Neuronal stem cell (in vitro differentiated cells): ENCODE data around the gene TTC23.

Experiments
- DNase-seq: peaks from one replicate; pipeline ENCODE4 v3.0.0-alpha.2; 2013; ENCODE audit warnings: low spot score
- H2AFZ ChIP-seq: one replicate; pipeline ENCODE4 v1.6.1; 2013; ENCODE audit warnings: mild to moderate bottlenecking, low read length, inconsistent platforms
- H2AK5ac ChIP-seq: 2 replicates; pipeline ENCODE4 v1.6.1; 2013; ENCODE audit warnings: low read depth, mild to moderate bottlenecking, inconsistent platforms, low read length, moderate library complexity, mixed read lengths
- H2BK120ac ChIP-seq: 2 replicates; pipeline ENCODE4 v1.6.1; 2013; ENCODE audit warnings: low read depth, mild to moderate bottlenecking, inconsistent platforms, low read length, moderate library complexity, mixed read lengths
- H2BK12ac ChIP-seq: one replicate; pipeline ENCODE4 v1.6.1; 2013; ENCODE audit warnings: low read length, inconsistent platforms
- H2BK15ac ChIP-seq: 2 replicates; pipeline ENCODE4 v1.6.1; 2013; ENCODE audit warnings: mild to moderate bottlenecking, low read length, inconsistent platforms, mixed read lengths
- H2BK5ac ChIP-seq: one replicate; pipeline ENCODE4 v1.6.1; 2013; ENCODE audit warnings: inconsistent platforms, mild to moderate bottlenecking, low read length, moderate library complexity
- H3K14ac ChIP-seq: one replicate; pipeline ENCODE4 v1.6.1; 2013; ENCODE audit warnings: low read length, inconsistent platforms
- H3K18ac ChIP-seq: 2 replicates; pipeline ENCODE4 v1.6.1; 2013; ENCODE audit warnings: low read length, inconsistent platforms
- H3K23ac ChIP-seq: 2 replicates; pipeline ENCODE4 v1.6.1; 2013; ENCODE audit warnings: low read depth, mild to moderate bottlenecking, mixed read lengths, low read length, inconsistent platforms; ENCODE audit not compliant: poor library complexity
- H3K27ac ChIP-seq: replicated peaks from 3 replicates; pipeline ENCODE4 v1.5.1; 2013; ENCODE audit warnings: low read length, inconsistent platforms
- H3K27me3 ChIP-seq, 3 experiments: 2 replicates each; pipeline ENCODE4 v1.6.1; 2013; ENCODE audit warnings: low read length in 3 of 3, mild to moderate bottlenecking in 2 of 3, inconsistent platforms in 1 of 3, low read depth in 1 of 3, mixed read lengths in 1 of 3, moderate library complexity in 1 of 3; ENCODE audit not compliant: control insufficient read depth in 3 of 3, insufficient read depth in 3 of 3
- H3K36me3 ChIP-seq, 2 donors: replicated peaks in 1 of 2; 2 replicates each; pipeline ENCODE4 v1.6.1; 2013; ENCODE audit warnings: low read length in 2 of 2; ENCODE audit not compliant: control insufficient read depth in 2 of 2, insufficient read depth in 2 of 2
- H3K4ac ChIP-seq: 2 replicates; pipeline ENCODE4 v1.6.1; 2013; ENCODE audit warnings: inconsistent platforms, mild to moderate bottlenecking, low read length, moderate library complexity
- H3K4me1 ChIP-seq, 2 donors: 1 replicate in 1 of 2; 2 replicates in 1 of 2; pipeline ENCODE4 v1.6.1; 2013; ENCODE audit warnings: low read length in 2 of 2, low read depth in 1 of 2; ENCODE audit not compliant: control insufficient read depth in 2 of 2, insufficient read depth in 1 of 2
- H3K4me2 ChIP-seq: one replicate; pipeline ENCODE4 v1.6.1; 2013; ENCODE audit warnings: mild to moderate bottlenecking, low read length, inconsistent platforms; ENCODE audit not compliant: insufficient read depth, poor library complexity, severe bottlenecking
- H3K4me3 ChIP-seq, 2 donors: 2 replicates each; pipeline ENCODE4 v1.5.1; 2013; ENCODE audit warnings: low read length in 2 of 2, mild to moderate bottlenecking in 2 of 2, inconsistent platforms in 1 of 2, moderate library complexity in 1 of 2
- H3K79me1 ChIP-seq: one replicate; pipeline ENCODE4 v1.6.1; 2013; ENCODE audit warnings: low read depth, mild to moderate bottlenecking, inconsistent platforms, low read length, moderate library complexity
- H3K9ac ChIP-seq: one replicate; pipeline ENCODE4 v1.6.1; 2013; ENCODE audit warnings: mild to moderate bottlenecking, low read depth, low read length, inconsistent platforms; ENCODE audit not compliant: poor library complexity
- H3K9me3 ChIP-seq, 2 donors: replicated peaks in 1 of 2; 2 replicates each; pipeline versions ENCODE3 to v1.6.1; 2013; ENCODE audit warnings: low read length in 2 of 2, mild to moderate bottlenecking in 2 of 2, inconsistent platforms in 1 of 2, low read depth in 1 of 2, mixed read lengths in 1 of 2, moderate library complexity in 1 of 2; ENCODE audit not compliant: control insufficient read depth in 2 of 2, insufficient read depth in 1 of 2
- H4K8ac ChIP-seq: one replicate; pipeline ENCODE4 v1.6.1; 2013; ENCODE audit warnings: low read depth, mild to moderate bottlenecking, inconsistent platforms, low read length, moderate library complexity
- H4K91ac ChIP-seq: one replicate; pipeline ENCODE4 v1.6.1; 2013; ENCODE audit warnings: low read length, low read depth, mild to moderate bottlenecking, inconsistent platforms; ENCODE audit not compliant: poor library complexity
- WGBS, 2 donors: extraction: QIAGEN DNeasy Blood & Tissue Kit; methylation state at CpG; one replicate each; pipeline ENCODE4 v1.1.7; 2013; ENCODE audit warnings: missing lambda C conversion rate in 2 of 2, mixed read lengths in 1 of 2; ENCODE audit not compliant: insufficient read length in 2 of 2, insufficient replicate concordance in 1 of 2; ENCODE audit errors: extremely low coverage in 2 of 2; 5-methylcytosine and 5-hydroxymethylcytosine counted together

Gene TTC23

DNA sequence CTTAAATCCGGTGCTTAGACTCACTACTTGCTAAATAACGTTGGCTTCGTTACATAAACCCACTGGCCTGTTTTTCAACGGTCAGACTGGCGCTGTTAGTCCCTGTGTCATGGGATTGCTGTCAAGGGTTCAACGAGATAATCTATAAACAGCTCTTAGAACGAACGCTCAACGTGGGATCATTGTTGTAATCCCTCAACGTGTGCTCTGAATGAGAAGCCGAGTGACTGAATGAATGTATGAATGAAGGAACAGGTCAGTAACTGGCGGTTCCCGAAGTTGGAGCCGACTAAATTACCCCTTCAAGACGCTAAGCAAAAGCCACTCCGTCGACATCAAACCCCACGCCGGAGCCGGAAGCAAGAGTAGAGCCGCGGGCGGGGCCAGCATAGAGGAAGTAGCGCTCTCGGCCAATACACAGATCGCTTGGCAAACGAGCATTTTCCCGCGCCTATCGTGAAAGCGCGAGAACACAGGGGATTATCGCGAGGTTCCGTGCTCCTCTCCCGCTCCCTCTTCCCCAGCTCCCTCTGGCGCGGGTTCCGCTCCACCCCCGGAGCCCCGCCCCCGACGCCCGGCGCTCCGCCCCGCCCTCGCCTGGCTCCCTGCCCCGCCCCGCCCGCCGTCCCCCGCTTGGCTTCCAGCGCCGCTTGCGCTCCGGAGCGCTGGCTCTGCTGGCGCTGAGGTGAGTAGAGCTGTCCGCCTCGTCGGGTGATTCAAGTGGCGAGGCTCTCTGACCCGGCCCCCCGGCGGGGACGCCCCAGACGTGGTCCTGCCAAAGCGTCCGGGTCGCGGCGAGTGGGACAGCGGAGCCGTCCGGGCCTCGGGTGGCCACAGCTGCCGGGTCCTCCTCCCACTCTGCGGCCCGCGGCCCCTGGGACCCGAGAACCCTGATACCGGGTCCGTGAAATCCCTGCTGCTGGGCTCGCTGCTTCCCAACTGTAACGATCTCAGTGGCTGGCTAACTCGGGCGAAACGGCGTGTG lies 1.8 kb upstream of the TTC23 start, which contains the start of gene LRRC28:
TSS of gene LRRC28 (plus strand) at position 625 of the 985 bp plus-strand sequence. CDS start 4,477 bp downstream, outside the sequence.
- Histone ChIP-seq H2AK5ac (peak within 1 kb of the TSS; percentile 38), H3K9ac (peak within 1 kb of the TSS; percentile 83), H3K4me2 (peak within 1 kb of the TSS; percentile 75), H3K27me3 (peaks cover 0 to 3% (median 0%) of the 10 kb centered on the region in 3 experiments), H3K27ac (peak within 1 kb of the TSS; percentile 86), H3K36me3 (peaks cover 0 to 3% of the 10 kb centered on the region in 2 donors), H3K9me3 (no peaks in the 10 kb centered on the region), H3K23ac (peak within 1 kb of the TSS; percentile 82), H2BK5ac (peak within 1 kb of the TSS; percentile 46), H3K4me3 (peak within 1 kb of the TSS; percentile 69 to 98), H3K79me1 (no peaks in the 10 kb centered on the region), H3K4me1 (peaks cover 2 to 8% of the 10 kb centered on the region in 2 donors), H3K18ac (peak within 1 kb of the TSS; percentile 94), H2AFZ (peak within 1 kb of the TSS; percentile 97), H3K4ac (no peak within 1 kb of the TSS), H2BK120ac (no peak within 1 kb of the TSS), H4K8ac (no peak within 1 kb of the TSS), H4K91ac (no peak within 1 kb of the TSS), H3K14ac (no peak within 1 kb of the TSS), H2BK15ac (peak within 1 kb of the TSS; percentile 86), H2BK12ac (no peak within 1 kb of the TSS)
- WGBS, 2 donors: no CpG with 5 or more reads among the region's 90 CpGs
- peak; percentile 98 for DNase-seq

DNA sequence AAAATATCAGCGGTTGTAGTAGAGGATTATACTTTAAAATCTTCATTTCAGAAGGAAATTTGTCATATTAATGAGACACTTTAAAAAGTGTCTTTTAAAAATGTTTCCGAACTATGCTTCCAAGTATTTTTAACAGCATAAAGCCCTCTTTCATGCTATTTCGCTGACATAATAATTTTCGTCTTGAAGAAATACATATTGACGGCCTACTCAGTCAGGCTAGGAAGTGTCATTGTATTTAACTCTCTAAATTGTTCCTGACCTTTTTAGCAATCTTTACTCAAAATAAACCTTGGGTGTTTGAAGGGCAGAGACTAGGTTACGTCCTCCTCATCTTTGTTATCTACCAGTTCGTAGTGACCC lies 1.1 kb upstream of the TTC23 start:
- Histone ChIP-seq H3K79me1 (no peaks in the 10 kb centered on the region), H2AFZ (peak overlapping the region; percentile 82), H3K23ac (no peak overlapping the region), H2BK120ac (no peak overlapping the region), H3K14ac (no peak overlapping the region), H3K27ac (peak overlapping the region; percentile 86), H4K8ac (no peak overlapping the region), H3K4me3 (peak overlapping the region; percentile 69 to 80), H3K27me3 (peaks cover 0 to 3% (median 0%) of the 10 kb centered on the region in 3 experiments), H4K91ac (no peak overlapping the region), H3K4me1 (peaks cover 2 to 8% of the 10 kb centered on the region in 2 donors), H3K9ac (peak overlapping the region; percentile 78), H3K4ac (no peak overlapping the region), H2AK5ac (no peak overlapping the region), H2BK12ac (no peak overlapping the region), H3K36me3 (no peaks in the 10 kb centered on the region), H3K4me2 (peak overlapping the region; percentile 56), H3K18ac (no peak overlapping the region), H2BK15ac (no peak overlapping the region), H3K9me3 (no peaks in the 10 kb centered on the region), H2BK5ac (no peak overlapping the region)
- no CpG with 5 or more reads among the region's 7 CpGs for WGBS, 2 donors
- DNase-seq: peak; percentile 12

DNA sequence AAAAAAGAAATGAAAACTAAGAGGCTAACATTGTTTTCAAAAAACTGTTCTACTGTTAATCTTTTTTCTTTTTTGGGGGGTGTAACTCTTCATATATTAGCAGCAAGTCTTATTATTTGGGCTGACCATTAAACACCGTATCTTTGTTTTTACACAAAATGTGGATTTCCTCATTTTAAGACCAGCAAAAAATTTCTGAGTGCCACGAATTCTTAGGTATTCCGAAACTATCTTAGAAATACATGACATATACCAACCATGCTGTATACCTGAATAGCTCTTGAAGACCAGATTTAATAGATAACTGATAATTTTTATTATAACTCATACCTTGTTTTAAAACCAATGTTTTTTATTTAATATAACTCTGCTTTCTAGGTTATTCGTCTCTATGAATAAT lies 620 bp upstream of the TTC23 start:
- no peaks in the 10 kb centered on the region for H3K79me1 ChIP-seq
- no CpG with 5 or more reads among the region's 4 CpGs for WGBS, 2 donors
- H3K23ac ChIP-seq: no peak overlapping the region
- no peak overlapping the region for H3K9ac ChIP-seq
- H2BK15ac ChIP-seq: no peak overlapping the region
- H2AFZ ChIP-seq: no peak overlapping the region
- H3K4me1 ChIP-seq: peaks cover 2 to 8% of the 10 kb centered on the region in 2 donors
- no peak for DNase-seq
- no peaks in the 10 kb centered on the region for H3K9me3 ChIP-seq
- H2BK120ac ChIP-seq: no peak overlapping the region
- no peak overlapping the region for H3K4ac ChIP-seq
- no peak overlapping the region for H4K91ac ChIP-seq
- no peak overlapping the region for H4K8ac ChIP-seq
- no peak overlapping the region for H2BK5ac ChIP-seq
- no peak overlapping the region for H3K27ac ChIP-seq
- H2BK12ac ChIP-seq: no peak overlapping the region
- H3K18ac ChIP-seq: no peak overlapping the region
- peaks cover 0 to 3% (median 0%) of the 10 kb centered on the region in 3 experiments for H3K27me3 ChIP-seq
- no peak overlapping the region for H3K14ac ChIP-seq
- no peak overlapping the region for H2AK5ac ChIP-seq
- no peak overlapping the region for H3K4me2 ChIP-seq
- H3K36me3 ChIP-seq: peaks cover 0 to 2% of the 10 kb centered on the region in 2 donors
- peak overlapping the region in 1 of 2 donors; percentile 69 for H3K4me3 ChIP-seq
